Measurements from ENCODE around the gene TF. TPM values are rescaled to one million over a fixed set of nuclear protein-coding genes. Genes with fewer than 3 reads are reported as not detected.
A peak's percentile ranks its signal among the peaks of the same experiment; 100 is the strongest.
"Not testable (repeated sequence)": the region's sequence is repeated elsewhere in the genome, so short reads cannot be mapped to it uniquely, and the experiment has no call there.

Gene TF
- total RNA-seq, 1 donor from 2014 or later = under 0.01 TPM

GRCh38 chr3:133776794-133777438 is 30.7 kb downstream of the TF start:
- DNase-seq (ENCODE audit: low read depth) = no peak
- H3K4me3 ChIP-seq (ENCODE audit: low read depth, low read length) = no peak overlapping the region
- TF ChIP-seq CTCF (conservative IDR thresholded peaks at IDR 0.05; ENCODE audit: low read depth, low read length) = peak; percentile 14

- no peak overlapping the region for H3K4me3 ChIP-seq (ENCODE audit: low read depth, low read length)
- no peak for TF ChIP-seq CTCF (conservative IDR thresholded peaks at IDR 0.05; ENCODE audit: low read depth, low read length)
- no peak for DNase-seq (ENCODE audit: low read depth)
Observed at GRCh38 chr3:133777807-133778568, 31.8 kb downstream of the TF start.

- TF ChIP-seq CTCF (conservative IDR thresholded peaks at IDR 0.05; ENCODE audit: low read depth, low read length) = no peak
- DNase-seq (ENCODE audit: low read depth) = no peak
- no peak overlapping the region for H3K4me3 ChIP-seq (ENCODE audit: low read depth, low read length)
Observed at GRCh38 chr3:133779626-133780203, 33.5 kb downstream of the TF start.

- not testable (repeated sequence) for DNase-seq (ENCODE audit: low read depth); H3K4me3 ChIP-seq (ENCODE audit: low read depth, low read length)
Observed at GRCh38 chr3:133780756-133781155, 34.6 kb downstream of the TF start.

GRCh38 chr3:133781570-133781969 is 35.4 kb downstream of the TF start:
- no peak for DNase-seq (ENCODE audit: low read depth)
- TF ChIP-seq CTCF (conservative IDR thresholded peaks at IDR 0.05; ENCODE audit: low read depth, low read length) = no peak
- H3K4me3 ChIP-seq (ENCODE audit: low read depth, low read length) = no peak overlapping the region

- no peak for TF ChIP-seq CTCF (conservative IDR thresholded peaks at IDR 0.05; ENCODE audit: low read depth, low read length)
- no peak for DNase-seq (ENCODE audit: low read depth)
- no peak overlapping the region for H3K4me3 ChIP-seq (ENCODE audit: low read depth, low read length)
Observed at GRCh38 chr3:133782454-133782853, 36.3 kb downstream of the TF start.

- H3K4me3 ChIP-seq (ENCODE audit: low read depth, low read length) = no peak overlapping the region
- DNase-seq (ENCODE audit: low read depth) = no peak
- TF ChIP-seq CTCF (conservative IDR thresholded peaks at IDR 0.05; ENCODE audit: low read depth, low read length) = no peak
Observed at GRCh38 chr3:133783762-133784161, 37.6 kb downstream of the TF start.

Data from epithelial cell of proximal tubule (primary cell).